ENCODE measurements around the gene CA5A.
"Not testable (repeated sequence)": the region's sequence is repeated elsewhere in the genome, so short reads cannot be mapped to it uniquely, and the experiment has no call there.

Gene CA5A

GRCh38 chr16:87947356-87948118 lies 11.2 kb upstream of the CA5A start:
- no peak for DNase-seq (ENCODE audit: low spot score)

GRCh38 chr16:87946596-87947347 lies 10.4 kb upstream of the CA5A start:
- DNase-seq (ENCODE audit: low spot score): no peak

GRCh38 chr16:87945351-87946042 lies 9.2 kb upstream of the CA5A start:
- DNase-seq (ENCODE audit: low spot score): no peak

- no peak for DNase-seq (ENCODE audit: low spot score)
These were observed 6.4 kb upstream of the CA5A start for GRCh38 chr16:87942680-87943079.

DNA sequence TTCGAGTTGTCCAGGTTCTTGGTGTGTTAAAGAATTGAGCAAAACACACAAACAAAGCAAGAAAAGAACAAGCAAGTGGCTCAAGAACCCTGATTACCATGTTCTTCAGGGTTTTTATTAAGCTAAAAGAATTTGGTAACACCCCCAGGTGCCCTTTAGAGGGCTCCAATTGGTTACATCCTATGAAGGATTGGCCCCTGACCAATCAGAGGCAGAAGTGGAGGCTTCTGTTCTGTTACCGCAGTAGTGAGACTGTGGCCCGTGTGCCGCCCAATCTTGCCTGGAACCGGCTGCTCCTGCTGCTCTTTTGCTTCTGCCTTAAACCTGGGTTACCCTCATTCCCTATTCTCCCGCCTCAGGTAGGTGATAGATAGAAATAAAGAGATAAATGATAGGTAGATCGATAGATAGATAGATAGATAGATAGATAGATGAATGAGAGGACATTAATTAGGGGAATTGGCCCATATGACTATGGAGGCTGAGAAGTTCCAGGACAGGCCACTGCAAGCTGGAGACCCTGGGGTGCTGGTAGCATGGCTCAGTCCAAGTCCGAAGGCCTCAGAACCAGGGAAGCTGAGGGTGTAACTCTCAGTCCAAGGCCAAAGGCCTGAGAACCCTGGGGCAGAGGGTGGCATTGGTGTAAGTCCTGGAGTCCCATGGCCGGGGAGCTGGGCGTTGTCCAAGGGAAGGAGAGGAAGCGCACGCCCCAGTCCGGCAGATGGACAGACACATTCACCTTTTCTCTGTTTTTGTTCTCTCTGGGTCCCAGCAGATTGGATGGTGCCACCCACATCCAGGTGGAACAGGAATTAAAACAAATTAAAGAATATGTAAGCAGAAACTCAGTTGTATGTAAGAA lies 3.5 kb upstream of the CA5A start:
- DNase-seq (ENCODE audit: low spot score): no peak

DNA sequence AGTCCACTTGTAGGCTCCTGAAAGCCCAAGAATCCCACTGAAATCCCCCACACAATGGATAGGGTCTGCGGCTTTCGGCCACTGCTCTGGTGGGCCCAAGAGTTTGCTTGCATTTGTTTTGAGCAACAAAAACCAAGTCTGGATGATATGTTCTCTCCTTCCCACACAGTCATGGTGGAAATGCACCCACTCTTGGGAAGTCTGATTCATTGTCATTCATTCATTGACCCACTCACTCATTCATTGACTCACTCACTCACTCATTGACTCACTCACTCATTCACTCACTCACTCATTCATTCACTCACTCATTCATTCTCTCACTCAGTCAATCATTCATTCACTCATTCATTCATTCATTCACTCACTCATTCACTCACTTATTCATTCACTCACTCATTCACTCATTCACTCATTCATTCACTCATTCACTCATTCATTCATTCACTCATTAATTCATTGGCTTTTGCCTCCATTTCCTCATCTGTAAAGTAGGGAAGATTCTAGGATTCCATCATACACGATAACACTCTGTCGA lies 2.2 kb upstream of the CA5A start:
- DNase-seq (ENCODE audit: low spot score): no peak

GRCh38 chr16:87937231-87937542 lies 858 bp upstream of the CA5A start:
- not testable (repeated sequence) for DNase-seq (ENCODE audit: low spot score)

GRCh38 chr16:87936016-87936374 lies 334 bp downstream of the CA5A start:
- not testable (repeated sequence) for DNase-seq (ENCODE audit: low spot score)

GRCh38 chr16:87934752-87935425 lies 1.4 kb downstream of the CA5A start:
- DNase-seq (ENCODE audit: low spot score): not testable (repeated sequence)

GRCh38 chr16:87933140-87933495 lies 3.2 kb downstream of the CA5A start:
- no peak for DNase-seq (ENCODE audit: low spot score)

GRCh38 chr16:87932475-87933139 lies 3.7 kb downstream of the CA5A start:
- not testable (repeated sequence) for DNase-seq (ENCODE audit: low spot score)

DNA sequence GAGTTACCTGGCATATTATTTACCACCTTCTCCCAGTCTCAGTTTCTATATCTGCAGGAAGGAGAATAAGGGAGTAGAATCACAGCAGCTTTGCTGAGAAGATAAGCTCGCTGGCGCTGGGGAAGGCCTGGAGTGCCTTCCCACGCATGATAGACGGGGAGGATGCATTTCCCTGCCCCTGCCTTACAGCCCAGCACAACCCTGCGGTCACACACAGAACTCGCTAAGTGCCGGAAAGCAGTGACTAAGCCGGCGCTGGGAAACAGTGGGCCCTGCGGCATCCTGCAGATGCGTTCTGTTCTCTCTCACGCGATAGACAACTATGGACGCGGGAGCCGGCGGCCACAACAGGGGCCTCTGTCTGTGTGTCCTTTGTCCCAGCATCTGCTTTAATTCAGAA lies 4.8 kb downstream of the CA5A start:
- no peak for DNase-seq (ENCODE audit: low spot score)

GRCh38 chr16:87930456-87930855 lies 5.9 kb downstream of the CA5A start:
- DNase-seq (ENCODE audit: low spot score): no peak

GRCh38 chr16:87929986-87930385 lies 6.3 kb downstream of the CA5A start:
- no peak for DNase-seq (ENCODE audit: low spot score)

- DNase-seq (ENCODE audit: low spot score): no peak
These were observed 9.2 kb downstream of the CA5A start for GRCh38 chr16:87927195-87927562.

DNA sequence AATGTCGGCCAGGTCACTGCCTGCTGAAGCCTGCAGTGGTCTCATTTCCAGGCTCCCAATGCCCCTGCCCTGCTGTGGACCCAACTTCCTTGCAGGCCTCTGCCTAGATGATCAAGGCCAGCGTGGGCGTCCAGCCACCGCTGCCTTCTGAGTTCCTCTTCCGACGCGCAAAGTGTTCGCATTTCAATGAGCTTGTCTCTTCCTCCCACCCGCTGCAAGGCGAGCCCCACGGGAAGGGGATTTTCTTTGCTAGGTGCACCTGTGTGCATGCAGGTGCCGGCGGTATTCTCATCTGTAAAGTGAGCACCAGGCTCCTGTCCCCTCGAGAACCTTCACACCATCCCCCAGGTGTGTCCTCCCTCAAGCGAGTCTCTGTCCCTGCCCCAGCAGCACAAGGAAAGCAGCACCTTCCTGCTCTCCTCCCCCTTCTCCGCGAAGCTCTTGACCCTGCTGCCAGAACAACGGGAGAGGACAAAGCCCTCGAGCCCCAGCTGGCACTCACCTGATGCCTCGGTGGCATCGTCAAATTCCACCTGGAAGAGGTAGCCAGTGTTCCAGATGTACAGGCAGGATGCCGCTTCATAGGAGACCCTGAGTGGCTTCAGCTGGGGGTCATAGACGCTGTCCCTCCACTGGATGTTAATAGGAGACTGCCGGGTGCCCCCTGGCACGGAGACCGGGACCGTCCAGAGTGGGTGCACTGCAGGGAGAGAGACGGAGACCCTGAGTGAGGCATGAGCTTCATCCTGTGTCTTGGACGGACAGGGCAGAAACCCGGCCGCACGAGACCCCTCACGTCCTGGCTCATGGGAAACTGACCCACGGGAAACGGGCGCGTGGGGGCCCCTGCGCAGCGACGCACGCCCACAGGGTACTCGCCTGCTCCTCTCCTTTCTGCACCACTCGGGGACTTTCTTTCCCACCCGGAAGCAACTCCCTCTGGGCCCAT lies 9.8 kb downstream of the CA5A start:
- DNase-seq (ENCODE audit: low spot score): no peak

DNA sequence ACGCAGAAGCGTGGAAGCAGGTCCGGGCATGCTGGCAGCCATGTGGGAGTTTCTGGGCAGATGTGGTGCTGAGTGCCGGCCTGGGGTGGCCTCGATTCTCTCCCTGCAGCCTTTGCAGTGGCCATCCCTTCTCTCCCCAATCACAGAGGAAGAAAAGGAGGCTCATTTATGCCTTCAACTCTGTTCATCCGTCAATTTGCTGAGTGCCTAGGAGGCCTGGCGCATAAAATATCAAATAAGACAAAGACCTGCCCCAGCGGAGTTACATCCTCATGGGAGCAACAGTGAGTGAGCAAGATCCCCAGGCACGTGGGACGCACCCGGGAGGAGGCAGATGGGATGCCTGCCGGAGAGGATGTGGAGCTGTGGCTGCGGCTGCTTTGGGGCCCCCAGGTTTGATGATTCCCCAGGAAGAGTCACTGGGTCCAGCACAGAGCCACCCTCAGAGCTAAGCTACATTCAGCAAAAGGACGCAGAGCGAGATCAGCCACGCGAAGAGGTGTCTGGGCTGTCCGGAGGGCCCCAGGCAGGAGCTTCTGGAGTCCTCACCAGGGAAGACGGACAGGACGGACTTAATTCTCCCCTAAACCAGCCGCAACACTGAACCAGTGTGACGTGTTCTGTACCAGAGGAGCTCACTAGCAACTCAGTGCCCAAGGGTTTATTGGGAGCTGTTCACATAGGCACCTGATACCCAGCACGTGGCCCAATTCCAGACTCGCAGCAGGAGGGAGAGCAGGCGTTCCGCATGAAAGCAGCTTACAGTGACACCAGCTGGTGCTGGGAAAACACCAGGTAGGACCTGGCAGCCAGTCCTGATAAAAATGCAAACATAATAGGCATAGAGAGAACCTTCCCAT lies 11.3 kb downstream of the CA5A start:
- no peak for DNase-seq (ENCODE audit: low spot score)

DNA sequence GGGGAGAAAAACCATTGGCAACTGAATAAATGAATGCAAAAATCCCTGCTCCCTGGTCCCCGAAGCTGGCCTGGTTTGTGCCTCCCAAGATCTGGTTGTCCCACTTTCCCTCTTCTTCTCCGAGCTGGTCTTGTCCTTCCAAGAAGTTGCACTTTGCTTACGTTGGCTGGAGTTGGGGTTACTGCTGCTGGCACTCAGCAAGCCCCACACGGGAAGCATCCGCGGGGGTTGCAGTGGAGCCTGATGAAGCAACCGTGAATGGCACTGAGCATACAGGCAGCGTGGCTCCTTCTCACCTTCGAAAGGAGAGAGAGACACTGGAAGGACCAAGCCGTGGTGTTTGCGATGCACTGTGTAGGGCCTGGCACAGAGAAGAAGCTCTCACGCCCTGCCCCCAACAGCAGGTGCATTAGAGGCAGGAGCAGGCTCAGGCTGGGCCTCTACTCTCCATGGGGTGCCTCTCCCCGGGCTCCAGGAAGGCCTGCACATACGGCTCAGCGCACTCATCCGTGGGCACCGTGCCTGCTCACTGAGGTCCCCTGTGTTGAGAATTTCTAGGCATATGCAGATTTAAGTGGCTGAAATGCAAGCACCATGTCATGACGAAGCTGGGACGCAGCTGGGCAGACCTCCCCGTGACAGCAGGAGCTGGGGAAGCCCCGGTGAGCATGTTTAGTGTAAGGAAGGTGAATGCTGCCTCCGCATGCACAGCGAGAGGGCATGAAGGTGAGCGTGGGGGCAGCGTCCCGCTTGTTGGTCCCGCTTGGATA lies 12.1 kb downstream of the CA5A start:
- no peak for DNase-seq (ENCODE audit: low spot score)

Data from CD4-positive, alpha-beta T cell treated with Interleukin-6 at 100 ng/mL for 8 hours (primary cell).